NCI-H446 (cell line): Measurements from ENCODE around the gene SCARB1.

ENCODE experiments used
- DNase-seq, 2 experiments: peaks; one replicate each; lab custom pipeline; 2025; lab: John Stamatoyannopoulos, UW

SCARB1 gene

GRCh38 chr12:124864326-124864752 lies 675 bp upstream of the SCARB1 start:
- DNase-seq, result no peak

- DNase-seq, result no peak
Measured at GRCh38 chr12:124862768-124863415, 772 bp downstream of the SCARB1 start.

GRCh38 chr12:124861898-124862676 lies 1.6 kb downstream of the SCARB1 start:
- peak in 1 of 2 experiments; percentile 38 for DNase-seq

- peak; percentile 73 to 89 for DNase-seq
Measured at GRCh38 chr12:124861492-124861891, 2.2 kb downstream of the SCARB1 start.

GRCh38 chr12:124857921-124858461 lies 5.7 kb downstream of the SCARB1 start:
- no peak for DNase-seq

- DNase-seq, result no peak
Measured at GRCh38 chr12:124856842-124857178, 6.9 kb downstream of the SCARB1 start.

- no peak for DNase-seq
Measured at GRCh38 chr12:124856132-124856841, 7.4 kb downstream of the SCARB1 start.

GRCh38 chr12:124855275-124855957 lies 8.2 kb downstream of the SCARB1 start:
- no peak for DNase-seq

- DNase-seq, result no peak
Measured at GRCh38 chr12:124854637-124855184, 9.0 kb downstream of the SCARB1 start.

GRCh38 chr12:124853781-124854636 lies 9.7 kb downstream of the SCARB1 start:
- DNase-seq, result no peak

- no peak for DNase-seq
Measured at GRCh38 chr12:124852911-124853427, 10.7 kb downstream of the SCARB1 start.

- DNase-seq, result no peak
Measured at GRCh38 chr12:124852329-124852831, 11.3 kb downstream of the SCARB1 start.

- DNase-seq, result no peak
Measured at GRCh38 chr12:124851342-124851741, 12.3 kb downstream of the SCARB1 start.

GRCh38 chr12:124849382-124849781 lies 14.3 kb downstream of the SCARB1 start:
- no peak for DNase-seq

GRCh38 chr12:124848621-124849380 lies 14.9 kb downstream of the SCARB1 start:
- peak in 1 of 2 experiments; percentile 35 for DNase-seq

GRCh38 chr12:124847113-124848074 lies 16.3 kb downstream of the SCARB1 start:
- DNase-seq, result peak in 1 of 2 experiments; percentile 25

- DNase-seq, result no peak
Measured at GRCh38 chr12:124844411-124845397, 19.0 kb downstream of the SCARB1 start.
